GM06990 (cell line): ENCODE data around the gene EPC2.

Source experiments
- DNase-seq: peaks from one replicate; pipeline ENCODE4 v3.0.0-alpha.2; 2011; ENCODE audit not compliant: insufficient read length; ENCODE audit errors: extremely low read depth
- H3K27me3 ChIP-seq: replicated peaks from 2 replicates; pipeline ENCODE4 v1.6.0; 2011; ENCODE audit warnings: low read length; ENCODE audit not compliant: control insufficient read depth, insufficient read depth
- H3K36me3 ChIP-seq: 2 replicates; pipeline ENCODE4 v1.5.1; 2011; ENCODE audit warnings: low read length; ENCODE audit not compliant: control insufficient read depth, insufficient read depth
- H3K4me3 ChIP-seq: replicated peaks from 2 replicates; pipeline ENCODE4 v1.5.1; 2011; ENCODE audit warnings: low read depth, mild to moderate bottlenecking, control low read depth, low read length
- CTCF ChIP-seq: IDR thresholded peaks from 2 replicates; pipeline ENCODE4 v1.5.1; 2011; ENCODE audit warnings: low read length, control low read depth, mild to moderate bottlenecking, inconsistent platforms; ENCODE audit not compliant: insufficient read depth, poor library complexity, severe bottlenecking

The EPC2 gene

GRCh38 chr2:148614322-148615049, 30.1 kb upstream of the EPC2 start:
- DNase-seq: peak; percentile 47
- Histone ChIP-seq H3K36me3 (no peaks in the 10 kb centered on the region), H3K4me3 (no peak overlapping the region), H3K27me3 (no peaks in the 10 kb centered on the region)
- TF ChIP-seq CTCF: no peak

GRCh38 chr2:148615381-148615841, 29.1 kb upstream of the EPC2 start:
- no peaks in the 10 kb centered on the region for H3K27me3 ChIP-seq
- no peaks in the 10 kb centered on the region for H3K36me3 ChIP-seq
- H3K4me3 ChIP-seq: no peak overlapping the region
- DNase-seq: no peak
- no peak for TF ChIP-seq CTCF

GRCh38 chr2:148616662-148617061, 27.9 kb upstream of the EPC2 start:
- Histone ChIP-seq H3K4me3 (no peak overlapping the region), H3K27me3 (no peaks in the 10 kb centered on the region), H3K36me3 (no peaks in the 10 kb centered on the region)
- no peak for DNase-seq
- TF ChIP-seq CTCF: no peak

GRCh38 chr2:148617219-148617618, 27.3 kb upstream of the EPC2 start:
- H3K36me3 ChIP-seq: no peaks in the 10 kb centered on the region
- no peak for DNase-seq
- no peak overlapping the region for H3K4me3 ChIP-seq
- no peaks in the 10 kb centered on the region for H3K27me3 ChIP-seq
- no peak for TF ChIP-seq CTCF

- DNase-seq: no peak
- no peak for TF ChIP-seq CTCF
- Histone ChIP-seq H3K27me3 (no peaks in the 10 kb centered on the region), H3K4me3 (no peak overlapping the region), H3K36me3 (no peaks in the 10 kb centered on the region)
These were observed 24.9 kb upstream of the EPC2 start for GRCh38 chr2:148619560-148620195.

- Histone ChIP-seq H3K4me3 (no peak overlapping the region), H3K27me3 (no peaks in the 10 kb centered on the region), H3K36me3 (no peaks in the 10 kb centered on the region)
- no peak for TF ChIP-seq CTCF
- no peak for DNase-seq
These were observed 22.2 kb upstream of the EPC2 start for GRCh38 chr2:148622366-148622765.
